ENCODE results near the gene S1PR3.

The S1PR3 gene

GRCh38 chr9:88969646-88970373, 21.5 kb upstream of the S1PR3 start:
- no peak for DNase-seq

- no peak for DNase-seq
These were observed 19.9 kb upstream of the S1PR3 start for GRCh38 chr9:88971131-88971960.

- no peak for DNase-seq
These were observed 18.9 kb upstream of the S1PR3 start for GRCh38 chr9:88972401-88972800.

- no peak for DNase-seq
These were observed 17.8 kb upstream of the S1PR3 start for GRCh38 chr9:88973281-88974045.

GRCh38 chr9:88974641-88975040, 16.6 kb upstream of the S1PR3 start:
- DNase-seq, result no peak

- no peak for DNase-seq
These were observed 15.0 kb upstream of the S1PR3 start for GRCh38 chr9:88975966-88976889.

- no peak for DNase-seq
These were observed 14.4 kb upstream of the S1PR3 start for GRCh38 chr9:88976890-88977257.

- DNase-seq, result no peak
These were observed 13.2 kb upstream of the S1PR3 start for GRCh38 chr9:88978034-88978433.

- no peak for DNase-seq
These were observed 12.2 kb upstream of the S1PR3 start for GRCh38 chr9:88979021-88979420.

- DNase-seq, result no peak
These were observed 11.5 kb upstream of the S1PR3 start for GRCh38 chr9:88979791-88980190.

GRCh38 chr9:88980740-88981203, 10.5 kb upstream of the S1PR3 start:
- DNase-seq, result no peak

- DNase-seq, result no peak
These were observed 7.3 kb upstream of the S1PR3 start for GRCh38 chr9:88983865-88984542.

GRCh38 chr9:88984543-88984883, 6.8 kb upstream of the S1PR3 start:
- DNase-seq, result no peak

- no peak for DNase-seq
These were observed 5.7 kb upstream of the S1PR3 start for GRCh38 chr9:88985616-88986015.

GRCh38 chr9:88986776-88987175, 4.5 kb upstream of the S1PR3 start:
- no peak for DNase-seq

GRCh38 chr9:88987661-88988060, 3.6 kb upstream of the S1PR3 start:
- DNase-seq, result no peak

GRCh38 chr9:88988796-88989641, 2.2 kb upstream of the S1PR3 start:
- no peak for DNase-seq

- DNase-seq, result no peak
These were observed 1.1 kb upstream of the S1PR3 start for GRCh38 chr9:88990041-88990728.

- no peak for DNase-seq
These were observed 571 bp upstream of the S1PR3 start for GRCh38 chr9:88990729-88991065.

- DNase-seq, result no peak
These were observed 1.3 kb downstream of the S1PR3 start for GRCh38 chr9:88992556-88992955.

All from T-helper 9 cell (primary cell).